Measurements from ENCODE around the gene ATRN.
"Not testable (repeated sequence)": the region's sequence is repeated elsewhere in the genome, so short reads cannot be mapped to it uniquely, and the experiment has no call there.

The ATRN gene

GRCh38 chr20:3470627-3471396 lies at the start of gene ATRN:
Gene ATRN (plus strand): TSS chr20:3471018. CDS start chr20:3471108, 90 bp downstream.
- peak; percentile 85 for DNase-seq (ENCODE audit: low spot score)

- no peak for DNase-seq (ENCODE audit: low spot score)
These were observed 48.8 kb upstream of the ATRN start for GRCh38 chr20:3421985-3422384.

GRCh38 chr20:3423126-3423525 lies 47.7 kb upstream of the ATRN start:
- no peak for DNase-seq (ENCODE audit: low spot score)

- not testable (repeated sequence) for DNase-seq (ENCODE audit: low spot score)
These were observed 44.1 kb upstream of the ATRN start for GRCh38 chr20:3426766-3427165.

- DNase-seq (ENCODE audit: low spot score) = no peak
These were observed 40.3 kb upstream of the ATRN start for GRCh38 chr20:3430376-3431069.

GRCh38 chr20:3431109-3431508 lies 39.7 kb upstream of the ATRN start:
- no peak for DNase-seq (ENCODE audit: low spot score)

GRCh38 chr20:3432844-3433243 lies 38.0 kb upstream of the ATRN start:
- no peak for DNase-seq (ENCODE audit: low spot score)

GRCh38 chr20:3433744-3434143 lies 37.1 kb upstream of the ATRN start:
- no peak for DNase-seq (ENCODE audit: low spot score)

- DNase-seq (ENCODE audit: low spot score) = no peak
These were observed 36.6 kb upstream of the ATRN start for GRCh38 chr20:3434232-3434631.

- DNase-seq (ENCODE audit: low spot score) = peak; percentile 52
These were observed 33.8 kb upstream of the ATRN start for GRCh38 chr20:3436864-3437574.

- no peak for DNase-seq (ENCODE audit: low spot score)
These were observed 24.0 kb upstream of the ATRN start for GRCh38 chr20:3446779-3447178.

- no peak for DNase-seq (ENCODE audit: low spot score)
These were observed 23.5 kb upstream of the ATRN start for GRCh38 chr20:3447321-3447720.

- DNase-seq (ENCODE audit: low spot score) = no peak
These were observed 21.5 kb upstream of the ATRN start for GRCh38 chr20:3449319-3449718.

GRCh38 chr20:3452136-3452535 lies 18.7 kb upstream of the ATRN start:
- no peak for DNase-seq (ENCODE audit: low spot score)

- DNase-seq (ENCODE audit: low spot score) = peak; percentile 84
These were observed 18.1 kb upstream of the ATRN start for GRCh38 chr20:3452690-3453089.

GRCh38 chr20:3454831-3455230 lies 16.0 kb upstream of the ATRN start:
- DNase-seq (ENCODE audit: low spot score) = no peak

GRCh38 chr20:3456648-3457047 lies 14.2 kb upstream of the ATRN start:
- DNase-seq (ENCODE audit: low spot score) = no peak

GRCh38 chr20:3459881-3460307 lies 10.9 kb upstream of the ATRN start:
- DNase-seq (ENCODE audit: low spot score) = no peak

- no peak for DNase-seq (ENCODE audit: low spot score)
These were observed 9.5 kb upstream of the ATRN start for GRCh38 chr20:3461211-3461771.

GRCh38 chr20:3461911-3462677 lies 8.7 kb upstream of the ATRN start:
- no peak for DNase-seq (ENCODE audit: low spot score)

GRCh38 chr20:3464166-3464565 lies 6.7 kb upstream of the ATRN start:
- no peak for DNase-seq (ENCODE audit: low spot score)

- no peak for DNase-seq (ENCODE audit: low spot score)
These were observed 5.5 kb upstream of the ATRN start for GRCh38 chr20:3465301-3465700.
